OCI-LY7 (cell line): ENCODE data around the gene PKD1. TPM values are rescaled to one million over a fixed set of nuclear protein-coding genes. Genes with fewer than 3 reads are reported as not detected.
"Not testable (repeated sequence)": the region's sequence is repeated elsewhere in the genome, so short reads cannot be mapped to it uniquely, and the experiment has no call there.

ENCODE experiments used
- BruUV-seq: library from RNA; stranded (reverse); fragments of 400-500 nt; replicated peaks from 2 replicates; lab custom pipeline; 2021; lab: Mats Ljungman, UMichigan
- CTCF ChIA-PET: fragments of 300-600 bp; sonication (Branson Sonifier 250); formaldehyde crosslinking; loops from one replicate; lab custom pipeline; 2022; ENCODE audit warnings: antibody characterized with exemption; ENCODE audit not compliant: unreplicated experiment; lab: Charles Lee
- POLR2A ChIA-PET: fragments of 300-600 bp; sonication (Branson Sonifier 250); formaldehyde crosslinking; loops from one replicate; lab custom pipeline; 2022; ENCODE audit warnings: antibody characterized with exemption; lab: Charles Lee
- DNase-seq: peaks from one replicate; pipeline ENCODE4 v3.0.0-alpha.2; 2015; ENCODE audit warnings: low spot score
- H2AFZ ChIP-seq: fragments of 200-600 bp; sonication (generic), shearing (Covaris generic); 2 replicates; pipeline ENCODE4 v1.6.1; 2014; ENCODE audit warnings: mild to moderate bottlenecking, antibody characterized with exemption, low read length, moderate library complexity
- H3K27ac ChIP-seq: fragments of 200-600 bp; sonication (generic); 2 replicates; pipeline ENCODE4 v1.5.1; 2014; ENCODE audit warnings: mixed run types, low read depth, mild to moderate bottlenecking, moderate library complexity, low read length, inconsistent platforms; ENCODE audit not compliant: poor library complexity, severe bottlenecking
- H3K36me3 ChIP-seq: fragments of 200-600 bp; sonication (generic); 2 replicates; pipeline ENCODE4 v1.6.1; 2014; ENCODE audit warnings: mild to moderate bottlenecking, antibody characterized with exemption, low read length, moderate library complexity, mixed read lengths; ENCODE audit not compliant: insufficient read depth
- H3K4me1 ChIP-seq: fragments of 200-600 bp; sonication (generic); 2 replicates; pipeline ENCODE4 v1.5.1; 2014; ENCODE audit warnings: mild to moderate bottlenecking, low read length; ENCODE audit not compliant: insufficient read depth, poor library complexity, severe bottlenecking
- H3K4me2 ChIP-seq: fragments of 200-600 bp; sonication (generic); 2 replicates; pipeline ENCODE4 v1.6.1; 2014; ENCODE audit warnings: mild to moderate bottlenecking, low read length
- H3K4me3 ChIP-seq: fragments of 200-600 bp; sonication (generic); 2 replicates; pipeline ENCODE4 v1.5.1; 2014; ENCODE audit warnings: mild to moderate bottlenecking, low read depth, low read length; ENCODE audit not compliant: poor library complexity, severe bottlenecking
- H3K79me2 ChIP-seq: fragments of 200-600 bp; sonication (generic); 2 replicates; pipeline ENCODE4 v1.6.1; 2016; ENCODE audit warnings: low read depth, mild to moderate bottlenecking, low read length, moderate library complexity, mixed read lengths; ENCODE audit not compliant: insufficient read depth
- H3K9me2 ChIP-seq: fragments of 200-600 bp; sonication (generic); 2 replicates; pipeline ENCODE4 v1.6.1; 2016; ENCODE audit warnings: mild to moderate bottlenecking, low read length, mixed read lengths; ENCODE audit not compliant: insufficient read depth
- H3K9me3 ChIP-seq: fragments of 200-600 bp; sonication (generic); 2 replicates; pipeline ENCODE4 v1.6.1; 2014; ENCODE audit warnings: mild to moderate bottlenecking, mixed run types, low read length, mixed read lengths
- H4K20me1 ChIP-seq: fragments of 200-600 bp; sonication (generic); 2 replicates; pipeline ENCODE4 v1.6.1; 2014; ENCODE audit warnings: mild to moderate bottlenecking, antibody characterized with exemption, low read length, moderate library complexity, mixed read lengths; ENCODE audit not compliant: insufficient read depth
- intact Hi-C: fragments of 100-400 bp; cut with micrococcal nuclease; formaldehyde crosslinking; loops from one replicate; pipeline ENCODE4 v1.10.0; 2022; ENCODE audit not compliant: unreplicated experiment
- total RNA-seq, 2 experiments: library from RNA; depleted of rRNA in 1 of 2; stranded (reverse); fragments of >200 nt in 1 of 2; shearing (Covaris generic) in 1 of 2; gene quantifications; 2 replicates each; pipeline ENCODE4 v1.2.3, GENCODE V29; 2014 to 2022

PKD1 gene
- total RNA-seq, 2 experiments from 2014 or later, result 87.4 to 112 TPM

- H2AFZ ChIP-seq, H3K27ac ChIP-seq, DNase-seq, intact Hi-C loops, H4K20me1 ChIP-seq, H3K4me1 ChIP-seq, H3K4me3 ChIP-seq, BruUV-seq, POLR2A ChIA-PET, CTCF ChIA-PET, H3K79me2 ChIP-seq, H3K4me2 ChIP-seq, H3K9me3 ChIP-seq, H3K36me3 ChIP-seq, H3K9me2 ChIP-seq: not testable (repeated sequence)
Measured at GRCh38 chr16:2107121-2107790, 28.4 kb downstream of the PKD1 start.

GRCh38 chr16:2106211-2106610, 29.5 kb downstream of the PKD1 start:
- not testable (repeated sequence) for H3K9me2 ChIP-seq

GRCh38 chr16:2105769-2106168, 29.9 kb downstream of the PKD1 start:
- DNase-seq, H3K4me2 ChIP-seq, CTCF ChIA-PET, H3K4me3 ChIP-seq, H3K9me2 ChIP-seq, H3K36me3 ChIP-seq, H3K27ac ChIP-seq, BruUV-seq, intact Hi-C loops, H2AFZ ChIP-seq, H3K4me1 ChIP-seq, H3K9me3 ChIP-seq, POLR2A ChIA-PET, H4K20me1 ChIP-seq, H3K79me2 ChIP-seq: not testable (repeated sequence)

More at GRCh38 chr16:2106211-2106610, 29.5 kb downstream of the PKD1 start:
- CTCF ChIA-PET, H4K20me1 ChIP-seq, H3K4me3 ChIP-seq, H3K79me2 ChIP-seq, intact Hi-C loops, DNase-seq, H2AFZ ChIP-seq, H3K36me3 ChIP-seq, H3K9me3 ChIP-seq, BruUV-seq, H3K27ac ChIP-seq, H3K4me2 ChIP-seq, POLR2A ChIA-PET, H3K4me1 ChIP-seq: not testable (repeated sequence)

- H2AFZ ChIP-seq, H3K4me2 ChIP-seq, H3K27ac ChIP-seq, H3K9me3 ChIP-seq, BruUV-seq, H3K79me2 ChIP-seq, H3K4me1 ChIP-seq, H3K4me3 ChIP-seq, intact Hi-C loops, H3K36me3 ChIP-seq, H3K9me2 ChIP-seq, CTCF ChIA-PET, H4K20me1 ChIP-seq, DNase-seq, POLR2A ChIA-PET: not testable (repeated sequence)
Measured at GRCh38 chr16:2105291-2105690, 30.4 kb downstream of the PKD1 start.

GRCh38 chr16:2104464-2104863, 31.2 kb downstream of the PKD1 start:
- H3K4me3 ChIP-seq, POLR2A ChIA-PET, CTCF ChIA-PET, DNase-seq, H2AFZ ChIP-seq, intact Hi-C loops, H3K9me3 ChIP-seq, H3K27ac ChIP-seq, BruUV-seq, H3K4me2 ChIP-seq, H3K4me1 ChIP-seq, H3K79me2 ChIP-seq, H3K36me3 ChIP-seq, H4K20me1 ChIP-seq, H3K9me2 ChIP-seq: not testable (repeated sequence)
